ENCODE data around the gene FAM13A.
"Not testable (repeated sequence)": the region's sequence is repeated elsewhere in the genome, so short reads cannot be mapped to it uniquely, and the experiment has no call there.

DNA sequence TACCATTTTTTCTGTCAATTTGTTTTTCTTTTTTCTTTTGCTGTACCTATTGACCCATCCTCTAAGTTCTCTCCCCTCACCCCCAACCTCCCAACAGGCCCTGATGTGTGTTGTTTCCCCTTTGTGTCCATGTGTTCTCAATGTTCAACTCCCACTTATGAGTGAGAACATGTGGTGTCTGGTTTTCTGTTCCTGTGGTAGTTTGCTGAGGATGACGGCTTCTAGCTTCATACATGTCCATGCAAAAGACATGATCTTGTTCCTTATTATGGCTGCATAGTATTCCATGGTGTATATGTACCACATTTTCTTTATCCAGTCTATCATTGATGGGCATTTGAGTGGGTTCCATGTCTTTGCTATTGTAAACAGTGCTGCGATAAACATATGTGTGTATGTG lies 859 bp upstream of the FAM13A start:
- TF ChIP-seq TAF1 (IDR thresholded peaks at IDR 0.05; ENCODE audit: low read depth); POLR2AphosphoS5 (IDR thresholded peaks at IDR 0.05); RAD21 (conservative IDR thresholded peaks at IDR 0.05); EZH2 (IDR thresholded peaks at IDR 0.05; ENCODE audit: borderline replicate concordance, insufficient read depth, low read length, poor library complexity, severe bottlenecking); EP300 (conservative IDR thresholded peaks at IDR 0.05; ENCODE audit: poor library complexity, severe bottlenecking); SMC3 (conservative IDR thresholded peaks at IDR 0.05; ENCODE audit: poor library complexity): not testable (repeated sequence)
- TF ChIP-seq, protein P1, sequence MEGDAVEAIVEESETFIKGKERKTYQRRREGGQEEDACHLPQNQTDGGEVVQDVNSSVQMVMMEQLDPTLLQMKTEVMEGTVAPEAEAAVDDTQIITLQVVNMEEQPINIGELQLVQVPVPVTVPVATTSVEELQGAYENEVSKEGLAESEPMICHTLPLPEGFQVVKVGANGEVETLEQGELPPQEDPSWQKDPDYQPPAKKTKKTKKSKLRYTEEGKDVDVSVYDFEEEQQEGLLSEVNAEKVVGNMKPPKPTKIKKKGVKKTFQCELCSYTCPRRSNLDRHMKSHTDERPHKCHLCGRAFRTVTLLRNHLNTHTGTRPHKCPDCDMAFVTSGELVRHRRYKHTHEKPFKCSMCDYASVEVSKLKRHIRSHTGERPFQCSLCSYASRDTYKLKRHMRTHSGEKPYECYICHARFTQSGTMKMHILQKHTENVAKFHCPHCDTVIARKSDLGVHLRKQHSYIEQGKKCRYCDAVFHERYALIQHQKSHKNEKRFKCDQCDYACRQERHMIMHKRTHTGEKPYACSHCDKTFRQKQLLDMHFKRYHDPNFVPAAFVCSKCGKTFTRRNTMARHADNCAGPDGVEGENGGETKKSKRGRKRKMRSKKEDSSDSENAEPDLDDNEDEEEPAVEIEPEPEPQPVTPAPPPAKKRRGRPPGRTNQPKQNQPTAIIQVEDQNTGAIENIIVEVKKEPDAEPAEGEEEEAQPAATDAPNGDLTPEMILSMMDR (IDR thresholded peaks at IDR 0.05; ENCODE audit: poor library complexity, severe bottlenecking), result not testable (repeated sequence)
